Fibroblast of the aortic adventitia (primary cell): ENCODE results near the gene LDLRAD2. TPM values are rescaled to one million over a fixed set of nuclear protein-coding genes. Genes with fewer than 3 reads are reported as not detected.
"Not testable (repeated sequence)": the region's sequence is repeated elsewhere in the genome, so short reads cannot be mapped to it uniquely, and the experiment has no call there.

Experiments used
- DNase-seq: peaks from one replicate; pipeline ENCODE4 v3.0.0-alpha.2; 2010; ENCODE audit warnings: low read depth
- H3K4me3 ChIP-seq: 2 replicates; pipeline ENCODE4 v1.5.1; 2011; ENCODE audit warnings: low read depth, mild to moderate bottlenecking, control low read depth, low read length, moderate library complexity
- total RNA-seq: library from RNA; depleted of rRNA; stranded (reverse); fragments of >200 nt; gene quantifications from 2 replicates; pipeline ENCODE4 v1.2.3, GENCODE V29; 2012; ENCODE audit warnings: low replicate concordance
- TF ChIP-seq, protein P1 (sequence below): IDR thresholded peaks from 2 replicates; pipeline ENCODE4 v1.5.1; 2011; ENCODE audit warnings: mild to moderate bottlenecking, low read length, control low read depth, inconsistent platforms; ENCODE audit not compliant: insufficient read depth

Gene LDLRAD2
- total RNA-seq, 1 donor = 0.09 TPM

GRCh38 chr1:21821385-21822019 lies 9.4 kb downstream of the LDLRAD2 start:
- H3K4me3 ChIP-seq = no peak overlapping the region
- DNase-seq = no peak
- TF ChIP-seq, protein P1, sequence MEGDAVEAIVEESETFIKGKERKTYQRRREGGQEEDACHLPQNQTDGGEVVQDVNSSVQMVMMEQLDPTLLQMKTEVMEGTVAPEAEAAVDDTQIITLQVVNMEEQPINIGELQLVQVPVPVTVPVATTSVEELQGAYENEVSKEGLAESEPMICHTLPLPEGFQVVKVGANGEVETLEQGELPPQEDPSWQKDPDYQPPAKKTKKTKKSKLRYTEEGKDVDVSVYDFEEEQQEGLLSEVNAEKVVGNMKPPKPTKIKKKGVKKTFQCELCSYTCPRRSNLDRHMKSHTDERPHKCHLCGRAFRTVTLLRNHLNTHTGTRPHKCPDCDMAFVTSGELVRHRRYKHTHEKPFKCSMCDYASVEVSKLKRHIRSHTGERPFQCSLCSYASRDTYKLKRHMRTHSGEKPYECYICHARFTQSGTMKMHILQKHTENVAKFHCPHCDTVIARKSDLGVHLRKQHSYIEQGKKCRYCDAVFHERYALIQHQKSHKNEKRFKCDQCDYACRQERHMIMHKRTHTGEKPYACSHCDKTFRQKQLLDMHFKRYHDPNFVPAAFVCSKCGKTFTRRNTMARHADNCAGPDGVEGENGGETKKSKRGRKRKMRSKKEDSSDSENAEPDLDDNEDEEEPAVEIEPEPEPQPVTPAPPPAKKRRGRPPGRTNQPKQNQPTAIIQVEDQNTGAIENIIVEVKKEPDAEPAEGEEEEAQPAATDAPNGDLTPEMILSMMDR = no peak

DNA sequence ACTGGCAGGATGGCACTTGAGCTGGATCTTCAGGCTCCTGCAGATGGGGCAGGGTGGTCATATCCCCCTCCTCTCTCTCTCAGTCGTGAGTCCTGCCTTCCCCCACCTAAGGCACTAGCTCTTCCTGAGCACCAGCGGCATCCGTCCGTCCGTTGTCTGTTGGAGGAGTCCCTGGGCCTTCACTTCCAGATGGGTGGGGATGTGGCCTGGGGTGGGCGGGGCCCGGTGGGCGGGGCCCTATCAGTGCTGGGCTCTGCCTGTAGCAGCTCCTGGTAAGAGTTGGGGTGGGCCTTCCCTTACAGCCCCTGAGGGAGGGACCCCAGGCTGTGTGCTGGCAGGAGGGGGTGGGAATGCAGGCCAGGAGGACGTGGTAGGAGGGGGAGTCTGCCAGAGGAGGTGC lies 10.3 kb downstream of the LDLRAD2 start:
- no peak for DNase-seq
- no peak overlapping the region for H3K4me3 ChIP-seq
- TF ChIP-seq, protein P1 = no peak

- TF ChIP-seq, protein P1 = no peak
- DNase-seq = no peak
- no peak overlapping the region for H3K4me3 ChIP-seq
Measured at GRCh38 chr1:21823206-21823979, 11.3 kb downstream of the LDLRAD2 start.

GRCh38 chr1:21823980-21824702 lies 12.1 kb downstream of the LDLRAD2 start:
- no peak overlapping the region for H3K4me3 ChIP-seq
- TF ChIP-seq, protein P1 = no peak

DNA sequence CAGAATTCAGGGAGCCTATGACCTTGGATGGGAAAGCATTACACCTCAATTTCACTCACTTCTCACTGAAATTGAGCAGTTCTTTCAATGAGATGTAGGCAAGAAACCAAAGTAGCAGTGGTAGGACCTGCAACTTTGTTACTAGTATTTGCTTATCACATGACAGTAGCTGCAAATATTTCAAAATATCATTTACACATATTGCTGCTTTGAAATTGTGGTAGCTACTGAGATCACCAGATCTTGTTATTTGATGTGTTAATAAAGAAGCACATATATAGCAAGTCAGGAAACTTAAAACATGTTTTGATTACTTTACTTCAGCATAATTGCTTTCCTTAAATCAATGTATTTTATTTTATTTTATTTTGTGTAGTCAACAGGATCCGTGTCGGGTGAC lies 12.9 kb downstream of the LDLRAD2 start:
- no peak for DNase-seq
- TF ChIP-seq, protein P1 = no peak
- no peak overlapping the region for H3K4me3 ChIP-seq

More at GRCh38 chr1:21823980-21824702, 12.1 kb downstream of the LDLRAD2 start:
- DNase-seq = no peak

DNA sequence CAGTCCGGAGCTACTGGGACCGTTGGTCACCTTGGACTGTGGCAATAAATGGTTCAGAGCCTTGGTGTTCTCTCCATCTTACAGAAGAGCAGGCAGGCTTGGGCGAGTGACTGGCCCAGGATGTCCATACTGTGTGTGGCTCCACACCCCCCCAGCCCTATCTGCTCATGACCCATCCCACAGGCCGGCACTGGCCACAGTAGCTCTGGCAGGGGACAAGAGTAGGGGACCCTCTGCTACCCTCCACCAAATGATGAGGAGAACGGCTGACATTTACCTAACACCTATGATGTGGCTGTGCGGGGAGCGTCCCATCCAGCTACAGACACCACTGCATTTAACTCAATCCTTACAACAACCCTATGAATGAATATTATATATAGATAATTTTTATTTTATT lies 13.3 kb downstream of the LDLRAD2 start:
- H3K4me3 ChIP-seq = no peak overlapping the region
- no peak for DNase-seq
- TF ChIP-seq, protein P1 = no peak

DNA sequence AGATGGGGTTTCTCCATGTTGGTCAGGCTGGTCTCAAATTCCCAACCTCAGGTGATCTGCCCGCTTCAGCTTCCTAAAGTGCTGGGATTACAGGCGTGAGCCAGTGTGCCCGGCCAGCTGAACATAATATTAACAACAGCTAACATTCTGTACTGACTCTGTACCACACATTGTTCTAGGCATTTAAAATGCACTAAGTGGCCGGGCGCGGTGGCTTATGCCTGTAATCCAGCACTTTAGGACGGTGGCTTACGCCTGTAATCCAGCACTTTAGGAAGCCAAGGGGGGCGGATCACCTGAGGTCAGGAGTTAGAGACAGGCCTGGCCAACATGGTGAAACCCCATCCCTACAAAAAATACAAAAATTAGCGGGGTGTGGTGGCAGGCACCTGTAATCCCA lies 14.6 kb downstream of the LDLRAD2 start:
- not testable (repeated sequence) for DNase-seq, H3K4me3 ChIP-seq
